Lower leg skin (tissue), 4 donors: ENCODE measurements around the gene SV2C. TPM values are rescaled to one million over a fixed set of nuclear protein-coding genes. Genes with fewer than 3 reads are reported as not detected.

ENCODE experiments used
- DNase-seq, 2 donors: peaks; one replicate each; pipeline ENCODE4 v3.0.0-alpha.2; 2019; ENCODE audit warnings: low spot score in 2 of 2
- H3K4me3 ChIP-seq: fragments of 200-600 bp; sonication (generic); 2 replicates; pipeline ENCODE4 v1.5.1; 2017; ENCODE audit warnings: mild to moderate bottlenecking, low read depth; ENCODE audit not compliant: poor library complexity, severe bottlenecking
- CTCF ChIP-seq, 3 donors: fragments of 450-650 bp; IDR thresholded peaks; one replicate each; pipeline ENCODE4 v1.5.1; 2016; ENCODE audit warnings: antibody characterized with exemption in 3 of 3, mild to moderate bottlenecking in 3 of 3, moderate library complexity in 2 of 3
- POLR2A ChIP-seq, 2 donors: fragments of 450-650 bp; IDR thresholded peaks; one replicate each; pipeline ENCODE4 v1.6.1; 2016 to 2017; ENCODE audit warnings: antibody characterized with exemption in 2 of 2, mild to moderate bottlenecking in 1 of 2, moderate library complexity in 1 of 2
- WGBS, 2 donors: methylation state at CpG; one replicate each; pipeline ENCODE4 v1.1.5; 2018; 5-methylcytosine and 5-hydroxymethylcytosine counted together
- intact Hi-C: fragments of 100-400 bp; cut with DNase I; formaldehyde crosslinking; loops from one replicate; pipeline ENCODE4 v1.15.0; 2023; ENCODE audit warnings: low total_unique reads
- total RNA-seq, 4 donors: library from RNA; depleted of rRNA; stranded (reverse); fragments of >200 nt; gene quantifications; one replicate each; pipeline ENCODE4 v1.1.0, GENCODE V29; 2016

SV2C gene
- total RNA-seq, 4 donors from 2014 or later = 0.04 to 0.63 (median 0.24) TPM

GRCh38 chr5:76163111-76163628 is 80.0 kb downstream of the SV2C start:
- DNase-seq = no peak
- no peak overlapping the region for H3K4me3 ChIP-seq
- WGBS, 2 donors = 60 to 61% methylated on average over 4 of the region's 4 CpGs
- no peak for TF ChIP-seq CTCF (IDR thresholded peaks at IDR 0.05)
- no peak for TF ChIP-seq POLR2A (IDR thresholded peaks at IDR 0.05)
- intact Hi-C loops = no loop called here

- intact Hi-C loops = no loop called here
- H3K4me3 ChIP-seq = no peak overlapping the region
- TF ChIP-seq CTCF (IDR thresholded peaks at IDR 0.05) = no peak
- TF ChIP-seq POLR2A (IDR thresholded peaks at IDR 0.05) = no peak
- no peak for DNase-seq
Observed at GRCh38 chr5:76165029-76165428, 81.8 kb downstream of the SV2C start.

- intact Hi-C loops = no loop called here
- WGBS, 2 donors = 57 to 67% methylated on average over 2 of the region's 2 CpGs
- no peak for TF ChIP-seq CTCF (IDR thresholded peaks at IDR 0.05)
- TF ChIP-seq POLR2A (IDR thresholded peaks at IDR 0.05) = no peak
- H3K4me3 ChIP-seq = no peak overlapping the region
- DNase-seq = no peak
Observed at GRCh38 chr5:76165711-76166374, 82.7 kb downstream of the SV2C start.

GRCh38 chr5:76166886-76167576 is 83.8 kb downstream of the SV2C start:
- 61 to 66% methylated on average over 3 of the region's 3 CpGs for WGBS, 2 donors
- intact Hi-C loops = no loop called here
- no peak for DNase-seq

GRCh38 chr5:76169146-76169905 is 86.1 kb downstream of the SV2C start:
- H3K4me3 ChIP-seq = no peak overlapping the region
- TF ChIP-seq POLR2A (IDR thresholded peaks at IDR 0.05) (no peak), CTCF (IDR thresholded peaks at IDR 0.05) (no peak)
- intact Hi-C loops = no loop called here
- 73 to 78% methylated on average over 6 of the region's 6 CpGs for WGBS, 2 donors
- DNase-seq = no peak

More at GRCh38 chr5:76166886-76167576, 83.8 kb downstream of the SV2C start:
- TF ChIP-seq CTCF (IDR thresholded peaks at IDR 0.05) (no peak), POLR2A (IDR thresholded peaks at IDR 0.05) (no peak)
- H3K4me3 ChIP-seq = no peak overlapping the region
